Measurements from ENCODE around the gene PHKB.

Gene PHKB

GRCh38 chr16:47458331-47458730 lies 2.8 kb upstream of the PHKB start:
- TF ChIP-seq EGR1 (IDR thresholded peaks at IDR 0.05) (no peak), FOXM1 (IDR thresholded peaks at IDR 0.05; ENCODE audit: borderline replicate concordance, low read depth) (no peak), MAX (IDR thresholded peaks at IDR 0.05) (no peak), CEBPB (IDR thresholded peaks at IDR 0.05) (no peak), TEAD4 (IDR thresholded peaks at IDR 0.05) (no peak), ZBTB7A (IDR thresholded peaks at IDR 0.05; ENCODE audit: low read depth) (no peak), REST (IDR thresholded peaks at IDR 0.05; ENCODE audit: low read depth) (no peak), NFIC (IDR thresholded peaks at IDR 0.05) (no peak), TAF1 (IDR thresholded peaks at IDR 0.05; ENCODE audit: low read depth) (no peak), YY1 (IDR thresholded peaks at IDR 0.05; ENCODE audit: low read depth) (no peak), RAD21 (IDR thresholded peaks at IDR 0.05; ENCODE audit: low read depth) (no peak), TCF12 (IDR thresholded peaks at IDR 0.05; ENCODE audit: low read depth) (no peak), CREB1 (IDR thresholded peaks at IDR 0.05; ENCODE audit: low read depth) (no peak), EP300 (IDR thresholded peaks at IDR 0.05; ENCODE audit: borderline replicate concordance) (no peak), USF1 (IDR thresholded peaks at IDR 0.05) (no peak)

- no peak for TF ChIP-seq TAF1 (IDR thresholded peaks at IDR 0.05; ENCODE audit: low read depth)
- TF ChIP-seq CEBPB (IDR thresholded peaks at IDR 0.05), result no peak
- no peak for TF ChIP-seq RAD21 (IDR thresholded peaks at IDR 0.05; ENCODE audit: low read depth)
- no peak for TF ChIP-seq REST (IDR thresholded peaks at IDR 0.05; ENCODE audit: low read depth)
- no peak for TF ChIP-seq EP300 (IDR thresholded peaks at IDR 0.05; ENCODE audit: borderline replicate concordance)
- no peak for TF ChIP-seq EGR1 (IDR thresholded peaks at IDR 0.05)
- no peak for TF ChIP-seq USF1 (IDR thresholded peaks at IDR 0.05)
- TF ChIP-seq CREB1 (IDR thresholded peaks at IDR 0.05; ENCODE audit: low read depth), result no peak
- no peak for TF ChIP-seq TCF12 (IDR thresholded peaks at IDR 0.05; ENCODE audit: low read depth)
- TF ChIP-seq FOXM1 (IDR thresholded peaks at IDR 0.05; ENCODE audit: borderline replicate concordance, low read depth), result no peak
Measured at GRCh38 chr16:47459603-47460002, 1.5 kb upstream of the PHKB start.

- TF ChIP-seq YY1 (IDR thresholded peaks at IDR 0.05; ENCODE audit: low read depth), result no peak
- no peak for TF ChIP-seq FOXM1 (IDR thresholded peaks at IDR 0.05; ENCODE audit: borderline replicate concordance, low read depth)
- TF ChIP-seq RAD21 (IDR thresholded peaks at IDR 0.05; ENCODE audit: low read depth), result no peak
- no peak for TF ChIP-seq EGR1 (IDR thresholded peaks at IDR 0.05)
- TF ChIP-seq MAX (IDR thresholded peaks at IDR 0.05), result no peak
- no peak for TF ChIP-seq NFIC (IDR thresholded peaks at IDR 0.05)
- TF ChIP-seq TEAD4 (IDR thresholded peaks at IDR 0.05), result no peak
Measured at GRCh38 chr16:47460359-47460710, 796 bp upstream of the PHKB start.

- TF ChIP-seq TCF12 (IDR thresholded peaks at IDR 0.05; ENCODE audit: low read depth) (no peak), MAX (IDR thresholded peaks at IDR 0.05) (no peak), USF1 (IDR thresholded peaks at IDR 0.05) (no peak), EP300 (IDR thresholded peaks at IDR 0.05; ENCODE audit: borderline replicate concordance) (no peak)
Measured at GRCh38 chr16:47461598-47462266, 601 bp downstream of the PHKB start.

- no peak for TF ChIP-seq TCF12 (IDR thresholded peaks at IDR 0.05; ENCODE audit: low read depth)
- no peak for TF ChIP-seq MAX (IDR thresholded peaks at IDR 0.05)
- TF ChIP-seq FOXM1 (IDR thresholded peaks at IDR 0.05; ENCODE audit: borderline replicate concordance, low read depth), result no peak
- no peak for TF ChIP-seq CEBPB (IDR thresholded peaks at IDR 0.05)
- TF ChIP-seq NFIC (IDR thresholded peaks at IDR 0.05), result no peak
- no peak for TF ChIP-seq TAF1 (IDR thresholded peaks at IDR 0.05; ENCODE audit: low read depth)
- no peak for TF ChIP-seq TEAD4 (IDR thresholded peaks at IDR 0.05)
- no peak for TF ChIP-seq ZBTB7A (IDR thresholded peaks at IDR 0.05; ENCODE audit: low read depth)
- no peak for TF ChIP-seq EGR1 (IDR thresholded peaks at IDR 0.05)
- TF ChIP-seq YY1 (IDR thresholded peaks at IDR 0.05; ENCODE audit: low read depth), result no peak
- TF ChIP-seq EP300 (IDR thresholded peaks at IDR 0.05; ENCODE audit: borderline replicate concordance), result no peak
- TF ChIP-seq REST (IDR thresholded peaks at IDR 0.05; ENCODE audit: low read depth), result no peak
- TF ChIP-seq CREB1 (IDR thresholded peaks at IDR 0.05; ENCODE audit: low read depth), result no peak
- no peak for TF ChIP-seq USF1 (IDR thresholded peaks at IDR 0.05)
- TF ChIP-seq RAD21 (IDR thresholded peaks at IDR 0.05; ENCODE audit: low read depth), result no peak
Measured at GRCh38 chr16:47463771-47464624, 2.9 kb downstream of the PHKB start.
